Activated CD8-positive, alpha-beta memory T cell treated with anti-CD3 and anti-CD28 coated beads for 1 hour (primary cell): ENCODE results near the gene DSCAM.
"Not testable (repeated sequence)": the region's sequence is repeated elsewhere in the genome, so short reads cannot be mapped to it uniquely, and the experiment has no call there.

Experiments used
- DNase-seq, 2 donors: peaks; one replicate each; pipeline ENCODE4 v3.0.0-alpha.2; 2020; ENCODE audit warnings: low read depth in 1 of 2; ENCODE audit errors: extremely low read depth in 1 of 2

The DSCAM gene

GRCh38 chr21:40200126-40200525, 646.8 kb downstream of the DSCAM start:
- DNase-seq = no peak

DNA sequence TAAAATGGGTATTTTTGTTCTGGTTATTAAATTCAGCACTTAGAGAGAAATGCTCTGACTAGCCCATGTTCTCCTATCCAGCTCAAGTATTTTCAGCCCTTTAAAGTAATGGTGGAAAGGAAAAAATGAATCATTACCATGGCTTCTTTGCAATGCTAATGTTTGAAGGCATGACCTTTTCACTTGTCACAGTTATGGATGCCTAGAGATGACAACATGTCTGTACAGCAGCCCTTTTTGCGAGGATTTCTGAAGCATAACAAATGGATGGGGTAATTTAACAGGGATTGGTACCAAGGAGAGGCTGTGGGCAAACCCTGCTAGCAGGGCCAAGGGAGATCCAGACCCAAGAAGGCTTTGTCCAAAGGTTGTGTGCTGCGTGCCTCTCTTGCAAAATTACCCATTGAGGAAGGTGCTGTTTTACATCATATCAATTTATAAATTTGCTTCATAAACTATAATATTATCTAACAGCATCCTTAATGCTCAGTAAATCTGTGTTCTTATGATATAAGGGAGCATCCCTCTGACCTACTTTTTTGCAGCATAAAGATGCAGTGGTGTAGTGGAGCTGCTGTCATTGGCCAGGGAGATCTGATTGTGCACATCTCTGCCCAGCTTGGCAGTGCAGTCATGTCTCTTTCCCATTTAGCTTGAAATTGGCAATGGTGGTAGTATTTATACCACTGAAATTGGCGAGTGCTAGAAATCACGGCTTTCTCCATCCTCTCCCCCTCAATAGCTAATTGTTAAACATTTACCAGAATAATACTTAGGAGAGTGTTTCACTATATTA, 652.6 kb downstream of the DSCAM start:
- no peak for DNase-seq

GRCh38 chr21:40191616-40192015, 655.3 kb downstream of the DSCAM start:
- no peak for DNase-seq

DNA sequence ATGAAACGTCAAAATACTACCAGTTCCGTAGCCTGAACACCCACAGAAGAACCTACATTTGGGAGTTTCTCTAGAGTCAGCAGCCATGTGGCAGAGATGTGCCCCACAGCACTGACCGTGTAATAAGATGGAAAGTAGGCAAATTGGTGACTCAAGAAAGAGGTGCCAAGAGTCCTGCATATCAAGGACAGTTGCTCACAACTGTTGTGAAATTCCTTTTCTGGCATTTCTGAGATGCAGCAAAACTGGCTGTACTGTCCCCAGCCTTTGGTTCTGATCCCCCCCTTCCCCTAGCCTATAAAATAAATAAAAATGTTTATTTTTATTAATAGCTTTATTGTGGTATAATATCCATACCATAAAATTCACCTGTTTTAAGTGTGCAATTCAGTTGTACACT, 655.8 kb downstream of the DSCAM start:
- no peak for DNase-seq

- DNase-seq = no peak
These were observed 658.9 kb downstream of the DSCAM start for GRCh38 chr21:40187946-40188654.

DNA sequence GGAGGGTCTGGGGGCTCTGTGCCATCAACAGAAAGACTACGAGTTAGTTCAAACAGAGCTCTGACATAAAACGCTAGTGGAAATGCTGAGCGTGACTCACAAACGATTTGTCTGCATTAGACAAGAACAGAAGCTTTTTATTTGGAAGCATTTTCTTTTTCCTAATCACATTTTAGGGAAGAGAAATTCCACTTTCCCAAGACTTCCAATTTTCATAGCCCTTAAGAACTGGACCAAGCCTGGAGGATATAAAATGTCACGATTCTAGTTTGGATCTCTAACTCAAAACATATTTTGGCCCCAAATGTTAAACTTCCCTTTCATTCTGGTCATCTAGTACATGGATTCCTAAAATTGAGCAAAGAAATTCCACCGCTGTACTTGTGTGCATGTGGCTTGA, 659.7 kb downstream of the DSCAM start:
- no peak for DNase-seq

DNA sequence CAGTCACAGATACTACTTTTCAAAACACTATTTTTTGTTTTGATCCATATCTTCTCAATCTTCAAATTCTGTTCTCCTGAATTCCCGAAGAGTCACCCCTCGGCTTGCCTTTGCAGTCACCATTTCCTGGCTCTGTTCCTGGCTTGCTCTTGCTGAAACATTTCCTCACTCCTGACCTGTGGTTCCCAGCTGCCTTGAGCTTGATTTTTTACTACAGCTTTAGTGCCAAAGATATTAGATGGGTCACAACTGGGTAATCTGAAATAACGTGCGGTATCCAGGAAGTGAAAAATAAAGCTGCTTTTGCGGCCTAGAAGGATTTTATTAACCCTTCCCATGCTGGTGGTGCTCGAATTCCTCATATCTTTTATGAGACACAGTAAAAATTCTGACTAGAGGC, 660.9 kb downstream of the DSCAM start:
- DNase-seq = no peak

DNA sequence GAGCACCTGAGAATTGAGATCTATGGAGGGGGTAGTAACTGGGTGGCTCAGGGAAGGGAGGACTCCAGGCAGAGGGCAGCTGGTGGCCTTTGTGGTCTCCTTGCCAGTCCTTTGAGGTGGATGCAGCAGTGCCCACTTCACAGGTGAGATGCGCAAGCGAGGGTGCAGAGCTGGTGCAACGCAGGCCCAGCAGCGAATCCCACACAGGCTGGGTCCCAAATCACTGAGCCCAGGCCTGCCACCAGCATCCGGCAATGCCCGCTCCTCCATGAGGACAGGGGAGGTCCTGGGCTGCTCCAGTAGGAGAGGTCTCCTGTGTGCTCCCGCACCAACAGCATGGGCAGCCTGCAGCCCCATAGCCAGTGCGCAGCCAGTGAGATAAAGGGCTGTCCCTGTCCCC, 661.8 kb downstream of the DSCAM start:
- DNase-seq = no peak

DNA sequence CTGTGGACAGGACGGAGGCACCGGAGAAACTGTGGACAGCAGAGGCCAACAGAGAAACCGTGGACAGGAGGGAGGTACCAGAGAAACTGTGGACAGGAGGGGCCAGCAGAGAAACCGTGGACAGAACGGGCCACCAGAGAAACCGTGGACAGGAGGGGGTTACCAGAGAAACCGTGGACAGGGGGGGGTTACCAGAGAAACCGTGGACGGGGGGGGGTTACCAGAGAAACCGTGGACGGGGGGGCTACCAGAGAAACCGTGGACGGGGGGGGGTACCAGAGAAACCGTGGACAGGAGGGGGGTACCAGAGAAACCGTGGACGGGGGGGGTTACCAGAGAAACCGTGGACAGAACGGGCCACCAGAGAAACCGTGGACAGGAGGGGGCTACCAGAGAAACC, 664.5 kb downstream of the DSCAM start:
- not testable (repeated sequence) for DNase-seq

- DNase-seq = no peak
These were observed 667.8 kb downstream of the DSCAM start for GRCh38 chr21:40179166-40179565.

DNA sequence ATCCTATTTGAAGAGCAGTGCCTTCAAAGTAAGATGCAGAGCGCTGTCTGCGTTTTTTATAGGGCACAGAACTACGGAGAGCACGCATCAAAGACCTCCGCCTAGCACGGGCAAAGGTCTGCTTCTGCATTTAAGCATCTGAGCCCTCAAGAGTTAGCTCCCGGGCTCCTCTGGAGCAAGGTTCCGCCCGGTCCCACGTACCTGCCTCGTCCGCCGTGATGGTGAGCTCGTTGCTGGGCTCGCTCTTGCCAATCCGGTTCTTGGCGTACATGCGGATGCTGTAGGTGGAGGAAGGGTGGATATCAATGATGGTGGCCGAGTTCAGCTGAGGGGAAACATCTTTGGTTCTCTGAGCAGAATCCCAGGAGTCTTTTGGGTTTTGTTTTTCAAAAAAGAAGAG, 668.2 kb downstream of the DSCAM start:
- no peak for DNase-seq

GRCh38 chr21:40177979-40178378, 669.0 kb downstream of the DSCAM start:
- no peak for DNase-seq

DNA sequence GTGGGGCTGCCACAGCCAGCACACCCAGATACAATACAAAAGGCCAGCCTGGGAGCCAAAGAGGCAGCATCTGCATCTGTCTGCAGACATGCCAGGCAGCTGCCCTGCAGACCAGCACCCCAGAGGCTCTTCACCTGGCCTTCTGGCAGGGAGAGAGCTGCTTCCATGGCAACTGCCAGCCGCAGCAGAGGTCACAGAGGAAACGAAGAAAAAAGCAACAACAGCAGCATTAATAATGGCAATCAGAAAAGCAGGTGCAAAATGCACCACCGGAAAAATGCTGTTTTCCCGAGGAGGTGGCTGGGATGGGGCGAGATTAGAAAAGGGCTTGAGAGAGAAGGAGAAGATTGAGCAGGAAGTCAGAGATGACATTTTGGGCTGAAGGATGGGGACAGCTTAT, 670.2 kb downstream of the DSCAM start:
- no peak for DNase-seq

DNA sequence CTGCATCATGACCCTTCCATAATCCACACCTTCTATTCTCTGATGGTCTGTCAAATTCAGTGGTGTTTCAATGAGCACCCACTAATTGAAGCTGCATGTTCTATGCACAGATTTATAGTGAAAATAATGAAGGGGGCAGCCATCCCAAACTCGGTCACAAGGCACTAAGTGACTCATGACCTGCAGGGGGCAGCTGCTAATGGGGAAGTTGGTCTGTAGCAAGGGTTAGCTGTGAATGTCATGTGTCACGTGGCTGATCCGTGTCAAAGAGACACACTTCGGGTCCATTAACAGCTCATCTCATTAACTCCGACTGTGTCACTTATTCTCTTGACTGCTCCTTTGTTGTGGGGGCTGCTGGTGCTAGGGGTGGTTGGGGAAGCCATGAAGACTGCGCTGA, 673.1 kb downstream of the DSCAM start:
- DNase-seq = no peak

GRCh38 chr21:40169971-40170370, 677.0 kb downstream of the DSCAM start:
- no peak for DNase-seq

DNA sequence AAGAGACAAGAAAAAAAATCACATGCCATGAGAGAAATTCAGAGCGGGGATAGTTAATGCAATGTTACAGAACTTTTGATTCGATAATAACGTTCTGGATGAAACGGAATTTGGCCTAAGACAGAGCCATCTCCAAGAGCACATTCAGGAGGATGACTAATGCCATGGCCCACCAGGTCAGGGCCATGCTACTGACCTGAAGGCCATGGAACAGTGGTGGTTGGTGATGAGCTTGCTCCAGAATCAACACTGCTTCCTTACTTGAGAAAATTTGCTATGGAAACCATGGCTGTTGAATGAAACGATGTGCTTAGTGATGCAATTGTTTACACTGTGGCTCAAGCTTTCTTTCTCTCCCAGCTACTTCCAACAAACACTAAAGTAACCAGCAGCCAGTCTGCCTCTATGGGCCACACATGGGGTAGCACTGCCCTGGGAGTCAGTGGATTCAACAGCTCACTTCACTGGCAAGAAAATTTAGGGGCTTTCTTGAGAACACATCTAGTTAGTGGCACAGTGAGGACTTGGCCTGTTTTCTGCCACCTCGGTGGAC, 680.6 kb downstream of the DSCAM start:
- DNase-seq = no peak

- DNase-seq = no peak
These were observed 681.2 kb downstream of the DSCAM start for GRCh38 chr21:40165773-40166070.

- no peak for DNase-seq
These were observed 681.8 kb downstream of the DSCAM start for GRCh38 chr21:40164905-40165772.

GRCh38 chr21:40162075-40162474, 684.9 kb downstream of the DSCAM start:
- no peak for DNase-seq

DNA sequence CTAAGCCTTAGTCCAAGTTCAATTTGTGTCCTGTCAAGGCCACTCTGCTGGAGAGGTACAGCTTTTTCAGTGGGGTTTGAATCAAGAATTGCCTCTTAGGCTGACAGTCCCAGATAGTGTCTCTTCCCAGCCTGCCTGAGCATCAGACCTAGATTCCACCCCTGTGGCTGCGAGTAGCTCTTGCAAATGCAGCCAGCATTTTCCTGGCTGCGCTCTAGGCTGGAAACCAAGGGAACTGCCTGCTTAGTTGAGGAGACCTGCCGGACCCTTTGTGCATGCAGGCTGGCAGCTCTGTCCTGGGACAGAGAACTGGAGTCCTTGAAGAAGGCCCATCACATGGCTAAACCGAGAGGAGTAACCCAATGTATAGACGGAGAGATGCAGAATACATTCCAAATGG, 686.0 kb downstream of the DSCAM start:
- no peak for DNase-seq

GRCh38 chr21:40158366-40158765, 688.6 kb downstream of the DSCAM start:
- DNase-seq = no peak
